Urinary bladder (tissue), 4 donors: ENCODE data around the gene VPS11. TPM values are rescaled to one million over a fixed set of nuclear protein-coding genes. Genes with fewer than 3 reads are reported as not detected.

Experiments used
- DNase-seq: peaks from one replicate; pipeline ENCODE4 v3.0.0-alpha.2; 2015; ENCODE audit errors: extremely low spot score
- H3K27ac ChIP-seq: one replicate; pipeline ENCODE4 v1.5.1; 2013; ENCODE audit warnings: low read depth, mild to moderate bottlenecking, moderate library complexity
- H3K36me3 ChIP-seq: one replicate; pipeline ENCODE4 v1.6.1; 2013; ENCODE audit warnings: mild to moderate bottlenecking, moderate library complexity; ENCODE audit not compliant: insufficient read depth
- H3K4me1 ChIP-seq: one replicate; pipeline ENCODE4 v1.6.1; 2013; ENCODE audit warnings: mild to moderate bottlenecking, moderate library complexity; ENCODE audit not compliant: insufficient read depth
- H3K4me3 ChIP-seq: one replicate; pipeline ENCODE4 v1.5.1; 2013; ENCODE audit warnings: low read depth, low read length
- WGBS: extraction: QIAGEN DNeasy Blood & Tissue Kit; methylation state at CpG from one replicate; pipeline ENCODE4 v1.1.7; 2013; 5-methylcytosine and 5-hydroxymethylcytosine counted together
- polyA plus RNA-seq: library from polyadenylated mRNA; stranded (reverse); fragments of 200-250 nt; gene quantifications from one replicate; pipeline ENCODE4 v1.2.3, GENCODE V29; 2013
- total RNA-seq: library from RNA; depleted of rRNA; stranded (reverse); fragments of >200 nt; gene quantifications from one replicate; pipeline ENCODE4 v1.2.3, GENCODE V29; 2014
- donor health status: healthy with polysubstance abuse.
- donor health status: healthy.

VPS11 gene
- total and polyA plus RNA-seq, 2 donors, result 20.2 to 41.9 TPM

DNA sequence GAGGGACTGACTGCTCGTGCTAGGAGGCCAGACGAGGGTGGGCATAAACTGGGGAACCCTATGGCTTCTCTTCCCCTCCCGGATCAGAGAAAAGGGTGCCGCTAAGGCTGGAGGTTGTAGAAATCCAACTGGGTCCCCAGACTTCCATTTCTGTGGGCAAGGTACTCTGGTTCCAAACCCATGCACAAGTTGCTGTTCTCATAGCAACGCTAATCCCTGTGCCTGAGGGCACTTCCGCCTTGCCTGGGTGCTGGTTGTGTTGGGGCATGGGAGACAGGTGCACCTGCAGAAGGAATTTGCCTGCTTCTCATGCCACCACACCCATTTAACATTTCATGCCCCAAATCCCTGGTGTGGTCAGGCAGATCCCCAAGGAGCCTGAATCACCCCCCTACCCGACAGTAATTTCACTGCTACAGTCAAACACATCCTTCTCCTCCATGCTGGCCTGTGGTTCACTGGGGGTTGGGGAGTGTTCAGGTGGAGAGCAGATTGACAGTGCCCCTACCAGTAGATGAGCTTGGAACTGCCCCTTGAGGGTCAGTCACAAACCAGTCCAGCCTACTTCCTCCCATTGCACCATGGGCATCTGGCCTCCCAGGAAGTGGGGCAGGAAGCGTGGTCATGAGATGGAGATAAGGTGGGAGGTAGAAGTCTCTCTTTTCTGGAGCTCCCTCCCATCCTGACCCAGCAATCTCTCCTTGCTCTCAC lies 40.7 kb downstream of the VPS11 start:
- Histone ChIP-seq H3K4me1 (peaks cover 1% of the 10 kb centered on the region), H3K4me3 (peak overlapping the region; percentile 96), H3K27ac (no peak overlapping the region), H3K36me3 (peaks cover 6% of the 10 kb centered on the region)
- WGBS, result 21% methylated on average over 8 of the region's 8 CpGs
- no peak for DNase-seq

DNA sequence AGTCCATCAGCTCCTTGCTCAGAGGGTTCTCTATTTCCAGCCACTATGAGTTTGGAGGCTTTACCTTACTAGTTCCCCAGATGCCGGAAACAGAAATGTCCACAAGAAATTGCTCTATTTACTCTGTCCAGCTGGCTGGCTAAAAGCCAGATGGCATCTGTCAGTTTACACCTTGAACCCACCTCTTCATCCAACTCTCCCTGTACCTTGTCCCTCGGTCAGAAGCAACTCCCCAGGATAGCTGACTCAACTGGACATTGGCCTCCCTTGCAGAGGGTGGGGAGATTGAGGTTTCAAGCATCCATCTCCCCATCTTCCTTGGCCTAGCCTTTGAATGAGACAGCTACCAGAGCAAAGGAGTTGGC lies 41.2 kb downstream of the VPS11 start:
- Histone ChIP-seq H3K36me3 (peaks cover 8% of the 10 kb centered on the region), H3K4me1 (peaks cover 1% of the 10 kb centered on the region), H3K4me3 (no peak overlapping the region), H3K27ac (no peak overlapping the region)
- 83% methylated on average over 2 of the region's 2 CpGs for WGBS
- DNase-seq, result no peak

DNA sequence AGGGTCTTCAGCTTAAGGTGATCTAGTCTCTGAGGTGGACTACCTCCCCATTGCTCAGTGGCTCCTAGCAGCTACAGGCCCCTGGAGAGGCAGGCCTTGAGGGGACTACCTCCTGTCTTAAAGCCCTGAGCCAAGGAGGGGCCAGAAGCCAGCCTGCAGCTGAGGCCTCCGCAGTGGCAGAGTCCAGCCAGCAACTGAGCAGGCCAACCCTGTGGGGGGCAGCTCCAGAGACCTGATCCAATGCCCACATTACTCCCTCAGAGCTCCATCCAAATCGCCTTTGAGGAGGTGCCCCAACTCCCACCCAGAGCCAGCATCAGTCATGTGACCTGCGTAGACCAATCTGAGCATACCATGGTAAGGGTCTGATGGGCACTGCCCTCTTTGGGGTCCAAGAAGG lies 42.2 kb downstream of the VPS11 start:
- Histone ChIP-seq H3K4me1 (peaks cover 1% of the 10 kb centered on the region), H3K27ac (no peak overlapping the region), H3K36me3 (peaks cover 9% of the 10 kb centered on the region), H3K4me3 (no peak overlapping the region)
- DNase-seq, result no peak
- 91% methylated on average over 3 of the region's 3 CpGs for WGBS

DNA sequence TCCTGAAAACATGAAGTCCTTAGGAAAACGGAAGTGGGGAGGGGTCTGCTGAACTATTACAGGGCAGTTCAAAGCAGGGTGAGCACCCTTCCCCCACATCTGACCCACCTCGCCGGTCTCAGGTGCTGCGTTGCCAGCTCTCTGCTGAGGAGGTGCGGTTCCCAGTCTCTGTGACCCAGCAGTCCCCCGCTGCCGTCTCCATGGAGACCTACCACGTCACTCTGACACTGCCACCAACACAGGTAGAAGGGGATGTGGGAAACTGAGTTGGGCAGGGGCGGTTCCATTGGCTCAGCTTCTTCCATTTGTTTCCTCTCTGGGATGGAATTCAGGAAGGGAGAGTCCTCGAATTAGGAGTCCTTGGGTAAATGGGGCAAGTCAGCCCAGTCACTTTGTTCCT lies 42.8 kb downstream of the VPS11 start:
- 77% methylated on average over 10 of the region's 10 CpGs for WGBS

DNA sequence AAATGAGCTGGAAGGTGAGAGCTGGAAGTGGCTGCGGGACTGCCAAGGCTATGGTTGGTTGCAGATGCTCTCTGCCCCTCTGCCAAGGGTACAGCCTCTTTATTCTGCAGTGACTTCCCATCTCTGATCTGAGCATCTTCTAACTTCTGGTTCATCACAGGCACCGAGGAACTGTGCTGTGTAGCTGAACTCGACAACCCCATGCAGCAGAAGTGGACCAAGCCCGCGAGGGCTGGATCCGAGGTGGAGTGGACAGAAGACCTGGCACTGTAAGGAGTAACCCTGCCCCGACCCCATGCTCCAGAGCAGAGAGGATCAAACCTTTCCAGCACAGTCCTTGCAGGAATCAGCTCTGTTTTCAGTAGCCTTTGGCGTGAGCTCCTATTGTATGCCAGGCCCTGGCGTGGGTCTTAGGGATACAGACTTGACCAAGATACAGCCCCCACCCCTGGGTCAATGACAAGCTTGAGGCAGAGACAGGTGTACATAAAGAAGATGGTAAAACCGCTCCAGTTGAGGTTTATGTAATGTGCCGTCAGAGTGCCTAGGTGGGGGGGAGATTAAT lies 43.8 kb downstream of the VPS11 start:
- H3K4me1 ChIP-seq, result peaks cover 1% of the 10 kb centered on the region
- H3K36me3 ChIP-seq, result peaks cover 9% of the 10 kb centered on the region
- no peak overlapping the region for H3K27ac ChIP-seq
- 93% methylated on average over 11 of the region's 11 CpGs for WGBS
- H3K4me3 ChIP-seq, result no peak overlapping the region
- DNase-seq, result no peak

More for the DNA sequence above, 42.8 kb downstream of the VPS11 start:
- peaks cover 1% of the 10 kb centered on the region for H3K4me1 ChIP-seq
- no peak overlapping the region for H3K27ac ChIP-seq
- no peak for DNase-seq
- H3K4me3 ChIP-seq, result no peak overlapping the region
- peaks cover 9% of the 10 kb centered on the region for H3K36me3 ChIP-seq

DNA sequence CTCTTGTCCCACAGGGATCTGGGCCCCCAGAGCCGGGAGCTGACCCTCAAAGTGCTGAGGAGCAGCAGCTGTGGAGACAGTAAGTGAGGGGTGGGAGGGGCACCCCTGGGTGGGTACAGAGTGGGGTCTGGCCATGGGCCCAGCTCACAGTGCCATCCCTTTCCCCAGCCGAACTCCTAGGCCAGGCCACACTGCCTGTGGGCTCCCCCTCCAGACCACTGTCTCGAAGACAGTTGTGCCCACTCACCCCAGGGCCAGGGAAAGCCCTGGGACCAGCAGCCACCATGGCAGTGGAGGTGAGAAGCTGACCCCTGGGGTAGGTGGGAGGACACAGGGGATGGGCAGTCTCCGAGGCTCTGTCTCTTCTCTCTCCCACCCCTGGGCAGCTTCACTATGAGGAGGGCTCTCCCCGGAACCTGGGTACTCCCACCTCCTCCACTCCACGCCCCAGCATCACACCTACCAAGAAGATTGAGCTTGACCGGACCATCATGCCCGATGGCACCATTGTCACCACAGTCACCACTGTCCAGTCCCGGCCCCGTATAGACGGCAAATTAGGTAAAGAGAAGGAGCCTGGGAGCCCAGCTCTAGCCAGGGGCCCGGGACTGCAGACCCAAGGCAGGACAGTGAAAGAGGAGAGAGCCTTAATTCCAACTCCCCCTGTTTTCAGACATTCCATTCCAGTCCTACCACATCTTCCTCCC lies 44.8 kb downstream of the VPS11 start:
- H3K36me3 ChIP-seq, result peaks cover 9% of the 10 kb centered on the region

DNA sequence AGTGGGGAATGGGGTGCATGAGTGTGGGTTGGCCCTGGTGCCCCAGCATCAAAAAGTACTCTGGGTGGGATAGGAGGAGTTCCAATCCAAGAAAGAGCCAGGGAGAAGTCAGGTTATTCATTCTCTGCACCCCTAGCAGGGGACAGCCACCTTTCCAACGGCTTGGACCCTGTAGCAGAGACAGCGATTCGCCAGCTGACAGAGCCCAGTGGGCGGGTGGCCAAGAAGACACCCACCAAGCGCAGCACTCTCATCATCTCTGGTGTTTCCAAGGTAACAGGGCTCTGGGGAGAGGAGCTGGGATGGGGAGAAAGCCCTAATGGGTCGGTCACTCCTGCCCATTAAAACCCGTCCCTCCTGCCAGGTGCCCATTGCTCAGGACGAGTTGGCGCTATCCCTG lies 46.1 kb downstream of the VPS11 start:
- WGBS, result 93% methylated on average over 9 of the region's 9 CpGs

More for the DNA sequence above, 44.8 kb downstream of the VPS11 start:
- DNase-seq, result no peak
- Histone ChIP-seq H3K4me1 (peaks cover 1% of the 10 kb centered on the region), H3K27ac (no peak overlapping the region), H3K4me3 (no peak overlapping the region)
- 91% methylated on average over 12 of the region's 12 CpGs for WGBS

DNA sequence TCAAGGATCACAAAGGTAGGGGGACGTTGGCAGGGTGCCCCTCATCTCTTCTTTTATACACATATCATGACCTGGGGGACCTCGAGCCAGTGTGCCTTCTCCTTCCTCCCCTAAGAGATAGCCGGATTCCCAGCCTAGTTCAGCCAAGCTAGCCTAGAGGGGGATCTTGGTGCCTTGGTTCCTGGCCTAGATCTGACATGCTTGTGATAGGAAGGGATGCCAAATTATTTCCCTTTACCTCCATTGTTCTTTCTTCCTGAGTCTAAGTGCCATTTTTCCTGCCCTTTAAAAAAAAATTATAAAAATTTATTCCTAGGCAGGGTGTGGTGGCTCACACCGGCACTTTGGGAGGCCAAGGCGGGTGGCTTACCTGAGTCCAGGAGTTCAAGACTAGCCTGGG lies 46.7 kb downstream of the VPS11 start:
- DNase-seq, result no peak
- WGBS, result 88% methylated on average over 5 of the region's 5 CpGs
- H3K36me3 ChIP-seq, result peaks cover 9% of the 10 kb centered on the region

More for the DNA sequence above, 46.1 kb downstream of the VPS11 start:
- Histone ChIP-seq H3K4me1 (no peaks in the 10 kb centered on the region), H3K27ac (no peak overlapping the region), H3K4me3 (no peak overlapping the region), H3K36me3 (peaks cover 9% of the 10 kb centered on the region)
- DNase-seq, result no peak

DNA sequence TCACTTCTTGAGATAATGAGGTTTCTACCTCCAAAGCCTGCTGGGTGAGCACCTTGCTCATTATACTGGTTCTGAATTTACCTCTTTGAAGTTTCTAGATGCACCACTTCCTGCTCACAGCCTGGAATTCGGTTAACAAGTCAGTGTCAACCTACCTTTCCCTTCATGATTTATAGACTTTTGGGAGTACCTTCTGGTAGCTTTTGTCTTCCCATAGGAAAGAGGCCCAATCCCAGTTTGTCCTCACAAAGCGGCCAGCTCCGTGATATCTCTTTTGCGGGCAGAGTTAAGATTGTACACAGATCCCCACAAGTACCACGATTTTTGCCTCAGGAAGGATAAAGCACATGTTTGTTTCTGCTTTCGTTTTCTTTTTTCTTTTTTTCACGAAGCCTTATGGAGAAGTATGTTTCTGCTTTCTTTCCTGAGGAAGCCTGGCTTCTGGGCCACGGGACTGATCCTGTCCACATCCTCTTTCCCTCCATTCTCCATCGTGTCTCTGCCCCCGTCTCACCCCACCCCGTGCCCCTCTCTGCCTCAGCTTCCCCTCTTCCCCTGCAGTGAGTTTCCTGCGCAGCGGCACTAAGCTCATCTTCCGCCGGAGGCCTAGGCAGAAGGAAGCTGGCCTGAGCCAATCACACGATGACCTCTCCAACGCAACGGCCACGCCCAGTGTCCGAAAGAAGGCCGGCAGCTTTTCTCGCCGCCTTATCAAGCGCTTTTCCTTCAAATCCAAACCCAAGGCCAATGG lies 48.0 kb downstream of the VPS11 start:
- Histone ChIP-seq H3K27ac (no peak overlapping the region), H3K36me3 (peaks cover 9% of the 10 kb centered on the region), H3K4me1 (no peaks in the 10 kb centered on the region), H3K4me3 (no peak overlapping the region)
- DNase-seq, result no peak
- 67% methylated on average over 24 of the region's 24 CpGs for WGBS

More for the DNA sequence above, 46.7 kb downstream of the VPS11 start:
- Histone ChIP-seq H3K27ac (no peak overlapping the region), H3K4me1 (no peaks in the 10 kb centered on the region), H3K4me3 (no peak overlapping the region)

DNA sequence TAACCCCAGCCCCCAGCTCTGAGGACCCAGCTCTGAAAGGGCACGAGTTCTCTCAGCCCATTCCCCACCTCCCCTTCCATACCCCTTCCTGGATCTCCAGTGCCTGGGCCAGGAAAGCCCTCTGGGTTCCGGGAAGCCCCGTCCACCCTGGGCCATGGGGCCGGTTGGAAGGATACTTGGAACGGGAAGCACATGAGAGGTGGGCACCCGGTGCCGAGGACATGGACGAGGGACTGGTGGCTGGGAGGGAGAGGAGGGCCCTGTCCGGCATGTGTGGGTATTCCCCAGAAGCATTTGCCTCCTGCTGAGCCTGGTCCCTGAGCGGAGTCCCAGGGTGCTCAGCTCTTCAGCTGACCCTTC lies 48.6 kb downstream of the VPS11 start:
- Histone ChIP-seq H3K4me3 (no peak overlapping the region), H3K4me1 (no peaks in the 10 kb centered on the region), H3K27ac (no peak overlapping the region), H3K36me3 (peaks cover 7% of the 10 kb centered on the region)
- WGBS, result 89% methylated on average over 10 of the region's 10 CpGs
- DNase-seq, result no peak

DNA sequence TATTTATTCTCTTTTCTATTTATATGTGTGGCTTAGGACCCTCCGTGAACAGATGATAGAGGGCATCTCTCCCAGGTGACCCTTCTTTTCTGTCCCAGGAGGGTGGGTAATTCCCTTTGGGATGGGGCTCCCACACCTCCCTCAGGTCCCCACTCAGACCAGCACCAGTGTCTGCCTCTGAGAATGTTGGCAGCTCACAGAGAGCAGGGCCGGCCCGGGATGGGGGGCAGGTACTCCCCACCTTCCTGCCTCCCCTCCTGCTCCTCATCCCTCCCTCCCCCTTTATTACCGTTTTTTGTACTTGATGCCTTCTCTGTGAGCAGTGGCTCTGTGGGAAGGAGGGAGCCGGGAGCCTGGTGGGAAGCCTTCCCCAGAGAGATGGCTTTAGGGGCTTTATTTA lies 49.0 kb downstream of the VPS11 start:
- Histone ChIP-seq H3K36me3 (peaks cover 5% of the 10 kb centered on the region), H3K4me3 (no peak overlapping the region), H3K27ac (no peak overlapping the region), H3K4me1 (no peaks in the 10 kb centered on the region)
- WGBS, result 65% methylated on average over 5 of the region's 5 CpGs
- DNase-seq, result no peak

DNA sequence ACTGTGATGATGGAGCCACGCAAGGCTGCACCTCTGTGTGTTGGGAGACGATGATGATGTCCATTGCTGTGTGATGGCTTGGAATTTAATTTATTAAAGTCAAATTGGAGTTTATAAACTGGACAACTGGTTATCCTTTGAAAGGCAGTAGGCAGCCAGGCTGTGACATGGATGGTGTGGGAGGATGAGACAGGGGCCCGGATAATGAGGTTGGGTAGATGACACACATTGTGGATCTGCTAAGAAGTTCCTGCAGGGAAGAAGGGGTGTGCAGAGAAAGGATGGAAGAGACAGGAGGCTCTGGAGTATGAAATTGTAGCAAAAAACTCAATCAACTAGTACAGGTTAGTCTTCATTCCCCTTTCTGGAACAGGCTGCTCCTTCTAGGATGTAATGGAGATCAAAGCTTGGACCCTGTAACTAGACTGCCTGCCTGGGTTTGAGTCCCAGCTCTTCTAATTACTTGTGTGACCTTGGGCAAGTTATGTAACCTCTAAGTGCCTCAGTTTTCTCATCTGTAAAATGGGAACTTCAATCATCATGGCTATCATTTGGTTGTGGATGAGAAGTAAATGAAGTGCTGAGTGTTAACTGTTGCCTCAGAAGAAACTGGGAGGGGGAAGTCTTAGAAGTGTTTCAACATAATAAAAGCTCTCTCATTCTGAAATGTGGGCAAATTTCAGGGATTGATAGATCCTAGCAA lies 49.5 kb downstream of the VPS11 start:
- no peaks in the 10 kb centered on the region for H3K4me1 ChIP-seq
- H3K27ac ChIP-seq, result no peak overlapping the region
- WGBS, result 91% methylated on average over 3 of the region's 3 CpGs
- H3K4me3 ChIP-seq, result no peak overlapping the region
- H3K36me3 ChIP-seq, result peaks cover 5% of the 10 kb centered on the region
- no peak for DNase-seq

DNA sequence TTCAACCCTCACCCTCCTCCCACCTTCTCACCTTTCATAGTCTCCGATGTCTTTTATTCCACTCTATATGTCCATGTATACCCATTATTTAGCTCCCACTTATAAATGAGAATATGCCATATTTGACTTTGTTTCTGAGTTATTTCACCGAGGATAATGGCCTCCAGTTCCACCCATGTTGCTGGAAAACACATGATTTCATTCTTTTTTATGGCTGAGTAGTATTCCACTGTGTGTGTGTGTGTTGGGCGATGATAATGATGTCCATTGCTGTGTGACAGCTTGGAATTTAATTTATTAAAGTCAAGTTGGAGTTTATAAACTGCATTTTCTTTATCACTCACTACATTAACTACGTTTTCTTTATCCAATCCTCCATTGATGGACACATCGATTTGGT lies 50.6 kb downstream of the VPS11 start:
- 95% methylated on average over 5 of the region's 5 CpGs for WGBS
- Histone ChIP-seq H3K4me1 (peaks cover 2% of the 10 kb centered on the region), H3K4me3 (no peak overlapping the region), H3K36me3 (peaks cover 3% of the 10 kb centered on the region), H3K27ac (no peak overlapping the region)
- DNase-seq, result no peak
